ENCODE measurements around the gene INS.
"Not testable (repeated sequence)": the region's sequence is repeated elsewhere in the genome, so short reads cannot be mapped to it uniquely, and the experiment has no call there.

The INS gene

GRCh38 chr11:2127482-2128129 is 33.4 kb downstream of the INS start:
- H3K27me3 ChIP-seq (ENCODE audit: insufficient read depth, low read length, poor library complexity), result no peaks in the 10 kb centered on the region
- H3K36me3 ChIP-seq (ENCODE audit: control insufficient read depth, insufficient read depth, low read length), result no peaks in the 10 kb centered on the region
- H3K4me1 ChIP-seq (ENCODE audit: control insufficient read depth, low read depth, low read length), result no peaks in the 10 kb centered on the region
- H3K4me2 ChIP-seq (ENCODE audit: low read length), result no peak overlapping the region
- H2AK5ac ChIP-seq (ENCODE audit: low read length), result no peak overlapping the region
- DNase-seq, result no peak
- no peak overlapping the region for H2BK15ac ChIP-seq (replicated peaks; ENCODE audit: low read depth)
- H3K4me3 ChIP-seq (ENCODE audit: low read length), result no peak overlapping the region
- H3K79me2 ChIP-seq (ENCODE audit: control insufficient read depth, insufficient read depth, low read length), result no peaks in the 10 kb centered on the region
- H2BK5ac ChIP-seq (ENCODE audit: low read length), result no peak overlapping the region
- no peak overlapping the region for H3K23ac ChIP-seq (ENCODE audit: low read length)
- WGBS (ENCODE audit: extremely low coverage, insufficient coverage, low lambda C conversion rate), result no CpG with 5 or more reads among the region's 8 CpGs
- no peaks in the 10 kb centered on the region for H3K79me1 ChIP-seq (ENCODE audit: low read length)
- H2BK120ac ChIP-seq (ENCODE audit: low read depth, low read length), result no peak overlapping the region
- no peak overlapping the region for H3K56ac ChIP-seq (ENCODE audit: low read length)
- H3K4ac ChIP-seq (ENCODE audit: low read depth, low read length), result no peak overlapping the region
- H3K9ac ChIP-seq (ENCODE audit: low read length), result no peak overlapping the region
- no peak overlapping the region for H3K18ac ChIP-seq (ENCODE audit: low read length)
- no peak overlapping the region for H3K27ac ChIP-seq (ENCODE audit: low read depth, low read length)
- H4K5ac ChIP-seq (ENCODE audit: low read length), result no peak overlapping the region
- no peak overlapping the region for H4K8ac ChIP-seq (ENCODE audit: low read depth, low read length)

- H3K4ac ChIP-seq (ENCODE audit: low read depth, low read length), result no peak overlapping the region
- no peak overlapping the region for H2BK120ac ChIP-seq (ENCODE audit: low read depth, low read length)
- H3K18ac ChIP-seq (ENCODE audit: low read length), result no peak overlapping the region
- no peak overlapping the region for H4K8ac ChIP-seq (ENCODE audit: low read depth, low read length)
- H2BK5ac ChIP-seq (ENCODE audit: low read length), result no peak overlapping the region
- H3K4me1 ChIP-seq (ENCODE audit: control insufficient read depth, low read depth, low read length), result no peaks in the 10 kb centered on the region
- no peak overlapping the region for H2BK15ac ChIP-seq (replicated peaks; ENCODE audit: low read depth)
- no peak overlapping the region for H2AK5ac ChIP-seq (ENCODE audit: low read length)
- H3K56ac ChIP-seq (ENCODE audit: low read length), result no peak overlapping the region
- H3K4me3 ChIP-seq (ENCODE audit: low read length), result no peak overlapping the region
- WGBS (ENCODE audit: extremely low coverage, insufficient coverage, low lambda C conversion rate), result no CpG with 5 or more reads among the region's 2 CpGs
- no peak overlapping the region for H3K23ac ChIP-seq (ENCODE audit: low read length)
- H3K27me3 ChIP-seq (ENCODE audit: insufficient read depth, low read length, poor library complexity), result no peaks in the 10 kb centered on the region
- no peak overlapping the region for H3K27ac ChIP-seq (ENCODE audit: low read depth, low read length)
- H3K9ac ChIP-seq (ENCODE audit: low read length), result no peak overlapping the region
- no peak for DNase-seq
- H3K36me3 ChIP-seq (ENCODE audit: control insufficient read depth, insufficient read depth, low read length), result no peaks in the 10 kb centered on the region
- H3K79me2 ChIP-seq (ENCODE audit: control insufficient read depth, insufficient read depth, low read length), result no peaks in the 10 kb centered on the region
- no peaks in the 10 kb centered on the region for H3K79me1 ChIP-seq (ENCODE audit: low read length)
- no peak overlapping the region for H3K4me2 ChIP-seq (ENCODE audit: low read length)
- H4K5ac ChIP-seq (ENCODE audit: low read length), result no peak overlapping the region
These were observed 34.4 kb downstream of the INS start for GRCh38 chr11:2126520-2127085.

GRCh38 chr11:2124736-2125484 is 36.1 kb downstream of the INS start:
- H2BK120ac ChIP-seq (ENCODE audit: low read depth, low read length); H3K4me3 ChIP-seq (ENCODE audit: low read length); H2AK5ac ChIP-seq (ENCODE audit: low read length); H3K4ac ChIP-seq (ENCODE audit: low read depth, low read length); H3K27ac ChIP-seq (ENCODE audit: low read depth, low read length); H3K79me1 ChIP-seq (ENCODE audit: low read length); DNase-seq; H3K9ac ChIP-seq (ENCODE audit: low read length); H3K79me2 ChIP-seq (ENCODE audit: control insufficient read depth, insufficient read depth, low read length); H3K18ac ChIP-seq (ENCODE audit: low read length); H3K4me1 ChIP-seq (ENCODE audit: control insufficient read depth, low read depth, low read length); H3K4me2 ChIP-seq (ENCODE audit: low read length); H2BK15ac ChIP-seq (replicated peaks; ENCODE audit: low read depth); H3K23ac ChIP-seq (ENCODE audit: low read length); H4K5ac ChIP-seq (ENCODE audit: low read length); H4K8ac ChIP-seq (ENCODE audit: low read depth, low read length); H2BK5ac ChIP-seq (ENCODE audit: low read length); H3K27me3 ChIP-seq (ENCODE audit: insufficient read depth, low read length, poor library complexity); H3K36me3 ChIP-seq (ENCODE audit: control insufficient read depth, insufficient read depth, low read length); H3K56ac ChIP-seq (ENCODE audit: low read length): not testable (repeated sequence)
- WGBS (ENCODE audit: extremely low coverage, insufficient coverage, low lambda C conversion rate), result no CpG with 5 or more reads among the region's 10 CpGs

GRCh38 chr11:2123628-2123960 is 37.4 kb downstream of the INS start:
- H4K8ac ChIP-seq (ENCODE audit: low read depth, low read length), result no peak overlapping the region
- H4K5ac ChIP-seq (ENCODE audit: low read length), result no peak overlapping the region
- no peak overlapping the region for H3K18ac ChIP-seq (ENCODE audit: low read length)
- no peak overlapping the region for H3K4me2 ChIP-seq (ENCODE audit: low read length)
- H3K4me3 ChIP-seq (ENCODE audit: low read length), result no peak overlapping the region
- no peak overlapping the region for H3K9ac ChIP-seq (ENCODE audit: low read length)
- H2BK5ac ChIP-seq (ENCODE audit: low read length), result no peak overlapping the region
- no peak overlapping the region for H3K27ac ChIP-seq (ENCODE audit: low read depth, low read length)
- no peak for DNase-seq
- no peaks in the 10 kb centered on the region for H3K79me1 ChIP-seq (ENCODE audit: low read length)
- H2BK120ac ChIP-seq (ENCODE audit: low read depth, low read length), result no peak overlapping the region
- H3K56ac ChIP-seq (ENCODE audit: low read length), result no peak overlapping the region
- H3K79me2 ChIP-seq (ENCODE audit: control insufficient read depth, insufficient read depth, low read length), result no peaks in the 10 kb centered on the region
- H2BK15ac ChIP-seq (replicated peaks; ENCODE audit: low read depth), result no peak overlapping the region
- H3K27me3 ChIP-seq (ENCODE audit: insufficient read depth, low read length, poor library complexity), result no peaks in the 10 kb centered on the region
- WGBS (ENCODE audit: extremely low coverage, insufficient coverage, low lambda C conversion rate), result no CpG with 5 or more reads among the region's 7 CpGs
- H3K4me1 ChIP-seq (ENCODE audit: control insufficient read depth, low read depth, low read length), result no peaks in the 10 kb centered on the region
- no peaks in the 10 kb centered on the region for H3K36me3 ChIP-seq (ENCODE audit: control insufficient read depth, insufficient read depth, low read length)
- H2AK5ac ChIP-seq (ENCODE audit: low read length), result no peak overlapping the region
- H3K23ac ChIP-seq (ENCODE audit: low read length), result no peak overlapping the region
- no peak overlapping the region for H3K4ac ChIP-seq (ENCODE audit: low read depth, low read length)

GRCh38 chr11:2122907-2123627 is 37.9 kb downstream of the INS start:
- WGBS (ENCODE audit: extremely low coverage, insufficient coverage, low lambda C conversion rate), result no CpG with 5 or more reads among the region's 13 CpGs
- H3K27me3 ChIP-seq (ENCODE audit: insufficient read depth, low read length, poor library complexity), result no peaks in the 10 kb centered on the region
- no peak overlapping the region for H2BK15ac ChIP-seq (replicated peaks; ENCODE audit: low read depth)
- no peak for DNase-seq
- H3K4me2 ChIP-seq (ENCODE audit: low read length), result no peak overlapping the region
- no peak overlapping the region for H3K4me3 ChIP-seq (ENCODE audit: low read length)
- no peaks in the 10 kb centered on the region for H3K4me1 ChIP-seq (ENCODE audit: control insufficient read depth, low read depth, low read length)
- H3K79me2 ChIP-seq (ENCODE audit: control insufficient read depth, insufficient read depth, low read length), result no peaks in the 10 kb centered on the region
- H3K27ac ChIP-seq (ENCODE audit: low read depth, low read length), result no peak overlapping the region
- no peak overlapping the region for H2BK120ac ChIP-seq (ENCODE audit: low read depth, low read length)
- no peak overlapping the region for H2BK5ac ChIP-seq (ENCODE audit: low read length)
- no peak overlapping the region for H2AK5ac ChIP-seq (ENCODE audit: low read length)
- H3K56ac ChIP-seq (ENCODE audit: low read length), result no peak overlapping the region
- H4K5ac ChIP-seq (ENCODE audit: low read length), result no peak overlapping the region
- no peak overlapping the region for H3K23ac ChIP-seq (ENCODE audit: low read length)
- no peak overlapping the region for H3K9ac ChIP-seq (ENCODE audit: low read length)
- no peak overlapping the region for H3K18ac ChIP-seq (ENCODE audit: low read length)
- H3K79me1 ChIP-seq (ENCODE audit: low read length), result no peaks in the 10 kb centered on the region
- H4K8ac ChIP-seq (ENCODE audit: low read depth, low read length), result no peak overlapping the region
- H3K4ac ChIP-seq (ENCODE audit: low read depth, low read length), result no peak overlapping the region
- H3K36me3 ChIP-seq (ENCODE audit: control insufficient read depth, insufficient read depth, low read length), result no peaks in the 10 kb centered on the region
